ENCODE results near the gene NFIX. TPM values are rescaled to one million over a fixed set of nuclear protein-coding genes. Genes with fewer than 3 reads are reported as not detected.

Gene NFIX
- total RNA-seq, 1 donor from 2014 or later, result 123 TPM

- intact Hi-C loops (cut with DNase I), result loop anchor here (1.0 to 5.0 kb wide), 2 partner anchors 26 to 63 kb away; partner anchors contain the start of gene NFIX
- DNase-seq (ENCODE audit: low spot score), result no peak
Measured at GRCh38 chr19:13060233-13060963, 65.1 kb downstream of the NFIX start.

- intact Hi-C loops (cut with DNase I), result loop anchor here (1.0 to 5.0 kb wide), 3 partner anchors 27 to 79 kb away; partner anchors contain the start of gene NFIX
- peak; percentile 94 for DNase-seq (ENCODE audit: low spot score)
Measured at GRCh38 chr19:13060964-13061927, 66.0 kb downstream of the NFIX start.

- intact Hi-C loops (cut with DNase I), result loop anchor here (2.0 to 5.0 kb wide), 2 partner anchors 28 to 65 kb away; partner anchors contain the start of gene NFIX
- DNase-seq (ENCODE audit: low spot score), result no peak
Measured at GRCh38 chr19:13062317-13062716, 67.0 kb downstream of the NFIX start.

DNA sequence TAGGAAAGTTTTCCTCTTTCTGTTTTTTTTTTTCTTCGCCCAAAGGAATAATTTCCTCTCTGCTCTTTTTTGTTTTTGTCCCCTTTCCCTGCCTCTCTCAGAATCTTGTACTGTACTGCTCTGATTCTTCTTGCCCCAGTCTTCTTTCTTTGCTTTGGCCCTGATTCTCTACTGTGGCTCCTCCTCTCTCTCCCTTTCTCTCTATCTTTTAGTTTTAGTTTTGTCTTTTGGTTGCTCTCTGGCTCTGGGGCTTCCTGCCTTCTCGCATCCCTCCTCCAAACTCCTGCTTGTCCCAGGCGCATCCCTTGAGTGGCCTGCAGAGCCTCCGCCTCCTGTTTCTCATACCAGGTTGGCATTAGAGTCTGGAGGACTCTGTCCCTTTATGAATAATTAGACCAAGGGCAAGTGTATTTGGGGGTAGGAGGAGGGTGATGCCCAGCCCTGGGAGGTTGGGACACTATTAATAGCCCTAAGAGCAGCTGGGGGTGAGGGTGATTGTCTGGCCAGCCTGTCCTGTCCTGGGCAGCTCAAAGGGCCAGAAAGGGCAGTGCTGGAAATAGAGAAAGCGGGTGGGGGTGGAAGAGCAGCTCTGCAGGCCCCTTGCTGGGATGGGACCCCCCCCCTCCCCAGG, 68.3 kb downstream of the NFIX start:
- intact Hi-C loops (cut with DNase I), result loop anchor here (2.0 to 5.0 kb wide), 2 partner anchors 27 to 66 kb away; partner anchors contain the start of gene NFIX
- DNase-seq (ENCODE audit: low spot score), result peak; percentile 85

- DNase-seq (ENCODE audit: low spot score), result no peak
- intact Hi-C loops (cut with DNase I), result loop anchor here (5.0 kb wide), 1 partner anchor 67 kb away; the partner anchor contains the start of gene NFIX
Measured at GRCh38 chr19:13064092-13064489, 68.8 kb downstream of the NFIX start.

DNA sequence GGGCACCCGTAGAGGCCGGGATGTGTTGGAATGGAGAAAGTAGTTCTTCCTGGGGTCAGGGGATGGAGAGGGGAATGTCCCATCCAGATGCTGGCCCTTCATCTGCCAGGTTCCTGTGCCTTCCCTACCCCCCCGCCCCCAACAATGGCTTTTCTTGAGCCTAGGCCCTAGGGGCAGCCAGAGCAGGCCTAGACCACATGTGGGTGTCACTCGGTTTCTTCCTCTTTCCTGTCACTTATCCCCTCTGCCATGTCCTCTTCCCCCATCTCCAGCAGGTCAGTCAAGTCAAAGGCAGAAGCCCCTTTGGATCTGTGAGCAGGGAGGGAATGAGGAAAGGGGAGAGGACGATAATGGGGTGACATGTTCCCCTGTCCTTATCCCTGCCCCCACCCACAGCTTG, 71.0 kb downstream of the NFIX start:
- DNase-seq (ENCODE audit: low spot score), result no peak
- intact Hi-C loops (cut with DNase I), result no loop called here

DNA sequence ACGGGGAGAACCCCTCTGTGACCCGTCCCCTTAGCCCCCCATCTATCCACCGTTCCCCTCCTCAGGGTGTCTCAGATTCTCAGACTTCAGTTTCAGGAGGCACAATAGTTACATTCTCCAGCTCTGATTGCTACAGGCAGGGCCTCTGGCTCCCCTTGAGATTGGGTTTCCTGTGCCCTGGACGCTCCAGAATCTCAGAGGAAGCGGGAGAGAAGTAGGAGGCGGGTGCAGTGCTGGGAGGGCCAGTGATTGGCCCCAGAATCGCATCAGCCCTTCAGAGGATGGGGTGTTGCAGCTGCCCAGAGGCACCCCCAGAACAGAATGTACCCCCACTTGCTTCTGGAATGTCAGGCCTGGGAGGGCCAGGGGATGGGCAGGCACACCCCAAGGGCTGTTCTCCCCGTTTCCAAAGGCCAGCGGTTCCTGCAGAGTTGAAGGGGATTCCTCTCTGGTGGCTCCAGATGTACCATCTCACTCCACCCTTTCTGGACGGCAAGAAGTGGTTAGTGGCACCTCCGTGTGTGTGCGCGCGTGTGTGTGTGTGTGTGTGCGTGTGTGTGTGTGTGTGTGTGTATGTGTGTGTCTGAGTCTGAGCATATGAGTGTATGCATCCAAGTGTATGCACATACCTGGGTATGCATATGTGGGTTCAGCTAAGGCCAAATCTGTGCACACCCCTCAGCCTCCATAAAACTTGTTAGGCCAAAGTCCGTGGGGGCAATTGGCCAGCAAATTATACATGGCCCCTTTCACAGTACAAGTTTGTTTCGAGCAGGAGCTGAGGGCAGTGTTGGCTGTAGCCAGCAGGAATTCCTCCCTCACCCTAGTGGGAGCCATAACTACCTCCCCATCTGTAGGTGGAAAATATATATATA, 71.9 kb downstream of the NFIX start:
- DNase-seq (ENCODE audit: low spot score), result no peak

GRCh38 chr19:13068085-13068846, 73.0 kb downstream of the NFIX start:
- DNase-seq (ENCODE audit: low spot score), result no peak
- intact Hi-C loops (cut with DNase I), result no loop called here

More for the DNA sequence above, 71.9 kb downstream of the NFIX start:
- intact Hi-C loops (cut with DNase I), result no loop called here

- intact Hi-C loops (cut with DNase I), result no loop called here
Measured at GRCh38 chr19:13069415-13070359, 74.4 kb downstream of the NFIX start.

GRCh38 chr19:13070425-13071140, 75.3 kb downstream of the NFIX start:
- no peak for DNase-seq (ENCODE audit: low spot score)

More at GRCh38 chr19:13069415-13070359, 74.4 kb downstream of the NFIX start:
- DNase-seq (ENCODE audit: low spot score), result no peak

GRCh38 chr19:13071444-13072187, 76.3 kb downstream of the NFIX start:
- DNase-seq (ENCODE audit: low spot score), result no peak
- intact Hi-C loops (cut with DNase I), result no loop called here

More at GRCh38 chr19:13070425-13071140, 75.3 kb downstream of the NFIX start:
- intact Hi-C loops (cut with DNase I), result no loop called here

DNA sequence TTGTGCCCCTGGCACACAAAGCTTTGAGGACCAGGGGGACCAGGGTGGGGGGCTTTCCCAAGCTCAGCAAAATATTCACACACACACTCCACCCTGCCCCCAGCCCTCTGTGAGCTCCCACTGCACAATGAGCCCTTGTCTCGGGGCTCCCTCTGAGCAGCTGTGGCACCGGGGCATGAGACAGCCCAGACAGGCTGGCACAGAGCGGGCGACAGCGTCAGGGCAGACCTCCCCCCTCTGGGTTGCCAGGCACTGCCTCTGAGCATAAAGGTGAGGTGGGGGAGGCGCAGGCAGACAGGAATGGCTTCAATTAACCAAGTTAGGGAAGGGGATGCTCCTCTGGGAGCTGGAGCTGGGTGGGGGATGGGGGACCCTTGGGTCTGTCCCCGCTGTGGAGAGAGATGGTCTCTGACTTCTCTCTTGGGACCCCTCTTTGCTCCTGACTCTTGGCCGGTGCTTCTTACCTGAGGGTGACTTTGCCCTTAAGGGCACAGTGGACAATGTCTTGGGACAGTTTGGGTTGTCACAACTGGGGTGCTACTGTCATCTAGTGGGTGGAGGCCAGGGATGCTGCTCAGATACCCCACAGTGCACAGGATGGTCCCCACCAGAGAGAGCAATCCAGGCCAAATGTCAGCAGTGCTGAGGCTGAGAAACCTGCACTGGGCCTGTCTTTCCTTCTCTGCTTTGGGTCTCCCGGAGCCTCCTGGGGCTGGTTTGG, 77.1 kb downstream of the NFIX start:
- intact Hi-C loops (cut with DNase I), result no loop called here
- no peak for DNase-seq (ENCODE audit: low spot score)

- DNase-seq (ENCODE audit: low spot score), result no peak
- intact Hi-C loops (cut with DNase I), result no loop called here
Measured at GRCh38 chr19:13073263-13073662, 78.0 kb downstream of the NFIX start.

DNA sequence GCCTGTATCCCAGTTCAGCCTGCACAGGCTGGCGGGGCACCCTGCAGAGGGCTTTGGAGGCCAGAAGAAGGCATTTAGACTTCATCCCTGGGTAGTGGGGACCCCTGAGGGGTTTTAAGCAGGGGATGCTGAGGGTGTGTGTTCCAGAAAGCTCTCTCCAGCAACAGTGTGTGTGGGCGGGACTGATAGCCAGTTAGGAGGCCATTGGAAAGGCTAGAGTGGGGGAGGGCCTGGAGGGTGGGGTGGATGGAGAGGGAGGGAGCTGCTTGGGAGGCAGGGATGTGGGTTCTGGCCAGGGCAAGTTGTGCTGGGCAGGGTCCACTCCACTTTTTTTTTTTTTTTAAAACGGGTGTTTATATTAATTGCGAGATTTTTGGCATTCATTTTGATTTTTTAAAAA, 79.1 kb downstream of the NFIX start:
- intact Hi-C loops (cut with DNase I), result no loop called here
- no peak for DNase-seq (ENCODE audit: low spot score)

GRCh38 chr19:13076320-13076719, 81.0 kb downstream of the NFIX start:
- intact Hi-C loops (cut with DNase I), result no loop called here
- DNase-seq (ENCODE audit: low spot score), result no peak

All from cardiac septum (tissue), 1 donor.